ENCODE data around the gene SIAH2.

SIAH2 gene

DNA sequence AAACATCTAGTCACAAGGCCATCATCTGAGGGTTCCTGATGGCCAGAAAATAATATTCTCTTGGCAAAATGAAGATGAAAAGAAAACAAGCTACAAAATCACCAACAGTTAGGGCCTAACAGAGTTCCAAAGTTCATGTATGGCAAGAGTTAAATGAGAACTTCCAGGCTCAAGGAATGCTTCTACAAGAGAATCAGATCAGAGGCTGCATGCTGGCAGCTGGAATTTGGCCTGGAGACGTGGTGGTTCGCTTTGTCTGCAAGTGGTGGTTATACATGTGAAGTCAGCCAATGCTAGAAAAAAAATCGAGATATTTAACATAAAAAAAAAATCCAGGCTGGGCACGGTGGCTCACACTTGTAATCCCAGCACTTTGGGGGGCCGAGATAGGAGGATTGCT, 5.6 kb downstream of the SIAH2 start:
- Histone ChIP-seq H3K4me3 (replicated peaks; ENCODE audit: insufficient read depth, low read length) (no peak overlapping the region), H3K27ac (replicated peaks) (no peak overlapping the region), H3K27me3 (ENCODE audit: insufficient read depth, poor library complexity, severe bottlenecking) (no peaks in the 10 kb centered on the region)
- no peak for DNase-seq (ENCODE audit: low read depth in 1 of 2, low spot score in 1 of 2)
- TF ChIP-seq GABPA (IDR thresholded peaks at IDR 0.05; ENCODE audit: low read depth) = no peak
- no peak for TF ChIP-seq POLR2AphosphoS5 (IDR thresholded peaks at IDR 0.05; ENCODE audit: low read depth)
- TF ChIP-seq SPI1 (IDR thresholded peaks at IDR 0.05; ENCODE audit: borderline replicate concordance, low read depth) = no peak
- TF ChIP-seq, protein P1, sequence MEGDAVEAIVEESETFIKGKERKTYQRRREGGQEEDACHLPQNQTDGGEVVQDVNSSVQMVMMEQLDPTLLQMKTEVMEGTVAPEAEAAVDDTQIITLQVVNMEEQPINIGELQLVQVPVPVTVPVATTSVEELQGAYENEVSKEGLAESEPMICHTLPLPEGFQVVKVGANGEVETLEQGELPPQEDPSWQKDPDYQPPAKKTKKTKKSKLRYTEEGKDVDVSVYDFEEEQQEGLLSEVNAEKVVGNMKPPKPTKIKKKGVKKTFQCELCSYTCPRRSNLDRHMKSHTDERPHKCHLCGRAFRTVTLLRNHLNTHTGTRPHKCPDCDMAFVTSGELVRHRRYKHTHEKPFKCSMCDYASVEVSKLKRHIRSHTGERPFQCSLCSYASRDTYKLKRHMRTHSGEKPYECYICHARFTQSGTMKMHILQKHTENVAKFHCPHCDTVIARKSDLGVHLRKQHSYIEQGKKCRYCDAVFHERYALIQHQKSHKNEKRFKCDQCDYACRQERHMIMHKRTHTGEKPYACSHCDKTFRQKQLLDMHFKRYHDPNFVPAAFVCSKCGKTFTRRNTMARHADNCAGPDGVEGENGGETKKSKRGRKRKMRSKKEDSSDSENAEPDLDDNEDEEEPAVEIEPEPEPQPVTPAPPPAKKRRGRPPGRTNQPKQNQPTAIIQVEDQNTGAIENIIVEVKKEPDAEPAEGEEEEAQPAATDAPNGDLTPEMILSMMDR (IDR thresholded peaks at IDR 0.05; ENCODE audit: insufficient read depth, low read length) = no peak
- TF ChIP-seq, protein P2, sequence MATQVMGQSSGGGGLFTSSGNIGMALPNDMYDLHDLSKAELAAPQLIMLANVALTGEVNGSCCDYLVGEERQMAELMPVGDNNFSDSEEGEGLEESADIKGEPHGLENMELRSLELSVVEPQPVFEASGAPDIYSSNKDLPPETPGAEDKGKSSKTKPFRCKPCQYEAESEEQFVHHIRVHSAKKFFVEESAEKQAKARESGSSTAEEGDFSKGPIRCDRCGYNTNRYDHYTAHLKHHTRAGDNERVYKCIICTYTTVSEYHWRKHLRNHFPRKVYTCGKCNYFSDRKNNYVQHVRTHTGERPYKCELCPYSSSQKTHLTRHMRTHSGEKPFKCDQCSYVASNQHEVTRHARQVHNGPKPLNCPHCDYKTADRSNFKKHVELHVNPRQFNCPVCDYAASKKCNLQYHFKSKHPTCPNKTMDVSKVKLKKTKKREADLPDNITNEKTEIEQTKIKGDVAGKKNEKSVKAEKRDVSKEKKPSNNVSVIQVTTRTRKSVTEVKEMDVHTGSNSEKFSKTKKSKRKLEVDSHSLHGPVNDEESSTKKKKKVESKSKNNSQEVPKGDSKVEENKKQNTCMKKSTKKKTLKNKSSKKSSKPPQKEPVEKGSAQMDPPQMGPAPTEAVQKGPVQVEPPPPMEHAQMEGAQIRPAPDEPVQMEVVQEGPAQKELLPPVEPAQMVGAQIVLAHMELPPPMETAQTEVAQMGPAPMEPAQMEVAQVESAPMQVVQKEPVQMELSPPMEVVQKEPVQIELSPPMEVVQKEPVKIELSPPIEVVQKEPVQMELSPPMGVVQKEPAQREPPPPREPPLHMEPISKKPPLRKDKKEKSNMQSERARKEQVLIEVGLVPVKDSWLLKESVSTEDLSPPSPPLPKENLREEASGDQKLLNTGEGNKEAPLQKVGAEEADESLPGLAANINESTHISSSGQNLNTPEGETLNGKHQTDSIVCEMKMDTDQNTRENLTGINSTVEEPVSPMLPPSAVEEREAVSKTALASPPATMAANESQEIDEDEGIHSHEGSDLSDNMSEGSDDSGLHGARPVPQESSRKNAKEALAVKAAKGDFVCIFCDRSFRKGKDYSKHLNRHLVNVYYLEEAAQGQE (IDR thresholded peaks at IDR 0.05; ENCODE audit: insufficient replicate concordance, low read depth) = no peak

DNA sequence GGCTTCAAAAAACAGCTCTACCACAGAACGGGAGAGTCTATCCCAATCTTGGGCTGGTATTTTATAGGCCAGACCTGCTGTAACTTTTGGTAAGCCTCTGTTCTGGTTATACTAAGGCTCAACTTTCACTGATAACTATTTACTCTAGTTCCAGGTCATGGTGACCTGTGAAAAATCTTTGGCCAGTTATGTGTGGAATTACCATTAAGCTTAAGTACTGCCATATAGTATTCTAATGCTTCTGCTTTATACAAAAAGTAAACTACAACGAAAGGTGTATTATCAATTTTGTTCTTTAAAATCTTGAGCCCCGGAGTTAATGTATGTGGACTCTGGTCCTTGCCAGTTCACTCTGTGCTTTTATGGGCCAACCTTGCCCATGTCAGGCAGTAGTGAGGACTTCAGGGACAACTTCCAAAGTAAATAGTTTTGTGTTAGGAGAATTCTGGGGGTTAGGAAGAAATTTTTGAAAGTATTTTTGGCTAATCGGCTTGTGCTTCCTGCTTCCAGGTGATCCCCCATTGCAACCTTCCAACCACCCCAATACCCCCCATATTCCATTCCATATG, 6.4 kb downstream of the SIAH2 start:
- H3K27me3 ChIP-seq (ENCODE audit: insufficient read depth, poor library complexity, severe bottlenecking) = no peaks in the 10 kb centered on the region
- no peak overlapping the region for H3K27ac ChIP-seq (replicated peaks)
- DNase-seq (ENCODE audit: low read depth in 1 of 2, low spot score in 1 of 2) = no peak
- no peak overlapping the region for H3K4me3 ChIP-seq (replicated peaks; ENCODE audit: insufficient read depth, low read length)
- TF ChIP-seq POLR2AphosphoS5 (IDR thresholded peaks at IDR 0.05; ENCODE audit: low read depth) (no peak), GABPA (IDR thresholded peaks at IDR 0.05; ENCODE audit: low read depth) (no peak), SPI1 (IDR thresholded peaks at IDR 0.05; ENCODE audit: borderline replicate concordance, low read depth) (no peak)
- TF ChIP-seq, protein P2 (IDR thresholded peaks at IDR 0.05; ENCODE audit: insufficient replicate concordance, low read depth) = no peak
- TF ChIP-seq, protein P1 (IDR thresholded peaks at IDR 0.05; ENCODE audit: insufficient read depth, low read length) = no peak

DNA sequence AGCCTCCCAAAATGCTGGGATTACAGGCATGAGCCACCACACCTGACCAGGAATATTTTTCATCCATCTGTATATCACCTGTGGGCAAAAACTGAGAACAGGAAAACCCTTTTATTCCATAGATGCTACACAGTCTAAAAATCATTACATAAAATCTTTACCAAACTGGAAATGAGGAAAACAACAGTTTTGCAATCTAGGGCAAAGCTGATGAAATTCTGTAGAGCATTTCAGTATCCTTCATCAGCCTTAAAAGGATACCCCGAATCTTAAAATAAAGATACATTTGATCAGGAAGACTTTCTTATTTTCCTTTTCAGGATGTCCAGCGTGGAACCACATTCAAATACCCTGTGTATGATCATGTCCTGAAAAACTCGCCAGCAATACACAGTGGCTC, 7.1 kb downstream of the SIAH2 start:
- TF ChIP-seq, protein P2 (IDR thresholded peaks at IDR 0.05; ENCODE audit: insufficient replicate concordance, low read depth) = no peak
- TF ChIP-seq, protein P1 (IDR thresholded peaks at IDR 0.05; ENCODE audit: insufficient read depth, low read length) = no peak
- TF ChIP-seq POLR2AphosphoS5 (IDR thresholded peaks at IDR 0.05; ENCODE audit: low read depth) (no peak), SPI1 (IDR thresholded peaks at IDR 0.05; ENCODE audit: borderline replicate concordance, low read depth) (no peak), GABPA (IDR thresholded peaks at IDR 0.05; ENCODE audit: low read depth) (no peak)
- Histone ChIP-seq H3K27ac (replicated peaks) (no peak overlapping the region), H3K27me3 (ENCODE audit: insufficient read depth, poor library complexity, severe bottlenecking) (no peaks in the 10 kb centered on the region), H3K4me3 (replicated peaks; ENCODE audit: insufficient read depth, low read length) (no peak overlapping the region)
- no peak for DNase-seq (ENCODE audit: low read depth in 1 of 2, low spot score in 1 of 2)
